Measurements from ENCODE around the gene WDR91.
"Not testable (repeated sequence)": the region's sequence is repeated elsewhere in the genome, so short reads cannot be mapped to it uniquely, and the experiment has no call there.

Gene WDR91

DNA sequence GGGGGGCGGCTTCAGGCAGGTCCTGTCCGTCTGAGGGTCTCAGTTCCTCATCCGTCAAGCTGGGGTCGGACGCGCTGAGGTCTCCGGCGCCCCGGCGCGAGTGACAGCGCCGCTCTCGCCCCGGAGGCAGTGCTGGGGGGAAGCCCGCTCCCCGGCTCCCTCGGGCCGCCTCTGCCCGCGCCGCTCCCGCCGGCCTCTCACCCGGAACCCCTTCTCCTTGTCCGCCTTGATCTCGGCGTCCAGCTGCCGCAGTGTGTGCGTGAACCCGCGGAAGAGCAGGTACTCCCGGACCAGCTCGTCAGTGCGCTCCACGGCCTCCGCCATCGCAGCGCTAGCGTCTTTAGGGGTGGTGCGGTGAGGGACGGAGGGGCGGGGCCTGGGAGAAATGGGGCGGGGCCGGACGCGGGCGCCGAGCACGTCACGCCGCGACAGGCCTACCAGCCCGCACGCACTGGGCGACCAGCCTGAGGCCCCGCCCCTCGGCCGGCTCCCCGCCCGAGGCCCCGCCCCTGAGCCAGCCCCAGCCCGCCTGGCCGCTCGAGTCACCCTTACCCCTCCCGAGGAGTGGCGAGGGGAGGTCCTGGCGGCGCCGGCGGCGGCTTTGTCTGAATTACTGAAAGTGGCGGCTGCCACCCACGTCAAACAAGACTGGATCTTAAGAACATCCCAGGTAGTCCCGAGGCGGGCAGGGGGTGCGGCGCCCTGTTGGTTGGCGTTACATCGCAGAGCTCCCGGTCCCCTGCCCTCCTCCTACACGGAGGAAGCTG lies at the start of gene WDR91:
TSS of gene WDR91 (minus strand) at position 348 of the 767 bp plus-strand sequence. CDS start at position 324, 24 bp downstream.
- peak; percentile 54 to 97 (median 94) for DNase-seq

DNA sequence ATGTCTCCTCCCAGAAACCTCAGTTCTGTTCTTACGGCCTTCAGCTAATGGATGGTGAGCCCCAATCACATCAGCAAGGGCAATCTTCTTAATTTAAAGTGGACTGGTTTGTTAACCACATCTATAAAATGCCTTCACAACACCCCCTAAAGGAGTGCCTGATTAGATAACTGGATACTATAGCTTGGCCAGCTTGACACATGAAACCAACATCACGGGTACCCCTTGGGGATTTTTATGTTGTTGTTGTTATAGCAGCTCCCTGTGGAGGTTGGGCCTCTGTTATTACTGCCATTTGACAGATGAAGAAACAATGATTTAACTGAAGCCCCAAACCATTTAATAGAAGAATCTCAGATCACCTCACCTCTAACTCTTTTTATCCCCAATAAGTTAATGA lies 49.1 kb upstream of the WDR91 start:
- no peak for DNase-seq

DNA sequence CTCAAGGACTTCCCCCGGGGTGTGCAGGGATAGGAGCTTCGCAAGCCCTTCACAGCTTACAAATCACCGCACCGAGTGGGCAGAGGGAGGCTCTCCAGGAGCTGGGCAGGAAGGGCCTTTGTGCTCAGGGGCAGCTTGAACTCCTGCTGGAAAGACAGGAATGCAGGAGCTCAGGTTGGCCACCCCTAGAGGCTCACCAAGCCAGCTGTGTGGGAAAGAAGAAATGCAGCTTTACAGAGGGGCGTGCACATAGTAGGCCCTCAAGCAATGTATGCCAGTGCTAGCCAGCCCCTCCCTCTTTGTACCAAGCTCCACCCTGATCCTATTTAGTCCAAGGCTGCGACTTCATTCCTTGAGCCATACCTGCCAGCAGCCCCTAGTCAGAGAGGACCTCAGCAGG lies 48.4 kb upstream of the WDR91 start:
- no peak for DNase-seq

GRCh38 chr7:135258585-135258984 lies 47.3 kb upstream of the WDR91 start:
- no peak for DNase-seq

- no peak for DNase-seq
These were observed 46.5 kb upstream of the WDR91 start for GRCh38 chr7:135257790-135258189.

DNA sequence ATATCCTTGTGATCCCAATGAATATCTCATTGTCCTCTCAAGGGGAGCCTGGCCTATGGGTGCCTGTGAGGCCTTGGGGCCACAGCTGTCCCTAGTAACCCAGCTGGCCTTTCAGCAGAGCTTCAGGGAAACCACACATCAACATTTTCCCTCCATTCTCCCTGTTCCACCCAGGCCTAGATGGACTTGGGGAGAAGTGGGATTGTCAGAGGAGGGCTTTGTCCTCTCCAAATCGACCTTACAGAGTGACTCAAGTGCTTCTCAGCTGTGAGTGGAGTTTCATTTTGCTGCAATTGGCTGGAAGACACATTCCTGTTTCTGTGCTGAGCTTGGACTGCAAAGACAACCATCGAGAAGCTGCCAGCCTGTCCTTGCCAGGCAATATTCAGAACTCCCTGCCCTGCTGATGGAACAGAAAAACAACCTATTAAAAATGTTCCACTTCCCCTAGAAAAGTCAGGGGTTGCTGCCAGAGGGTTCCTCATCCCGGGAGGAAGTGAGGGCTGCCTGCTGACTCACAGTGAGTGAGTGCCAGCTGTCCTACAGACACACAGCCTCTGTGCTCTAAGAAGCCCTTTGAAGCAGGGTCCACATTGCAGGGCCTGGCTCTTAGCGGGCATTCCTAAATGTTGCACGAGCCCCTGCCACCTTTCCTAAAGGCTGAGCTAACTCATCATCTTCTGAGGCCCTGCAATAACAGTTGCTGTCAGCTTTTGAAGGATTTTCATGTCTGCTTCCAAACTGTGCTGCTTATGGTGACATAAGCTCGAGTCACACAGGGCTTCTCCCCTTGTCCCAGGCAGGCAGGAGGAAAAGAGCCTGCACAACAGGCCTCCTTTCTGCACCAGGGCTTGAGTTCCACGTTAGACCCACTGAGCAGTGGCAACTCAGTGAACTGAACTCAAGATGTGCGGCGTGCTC lies 42.8 kb upstream of the WDR91 start:
- peak; percentile 2 to 90 (median 80) for DNase-seq

DNA sequence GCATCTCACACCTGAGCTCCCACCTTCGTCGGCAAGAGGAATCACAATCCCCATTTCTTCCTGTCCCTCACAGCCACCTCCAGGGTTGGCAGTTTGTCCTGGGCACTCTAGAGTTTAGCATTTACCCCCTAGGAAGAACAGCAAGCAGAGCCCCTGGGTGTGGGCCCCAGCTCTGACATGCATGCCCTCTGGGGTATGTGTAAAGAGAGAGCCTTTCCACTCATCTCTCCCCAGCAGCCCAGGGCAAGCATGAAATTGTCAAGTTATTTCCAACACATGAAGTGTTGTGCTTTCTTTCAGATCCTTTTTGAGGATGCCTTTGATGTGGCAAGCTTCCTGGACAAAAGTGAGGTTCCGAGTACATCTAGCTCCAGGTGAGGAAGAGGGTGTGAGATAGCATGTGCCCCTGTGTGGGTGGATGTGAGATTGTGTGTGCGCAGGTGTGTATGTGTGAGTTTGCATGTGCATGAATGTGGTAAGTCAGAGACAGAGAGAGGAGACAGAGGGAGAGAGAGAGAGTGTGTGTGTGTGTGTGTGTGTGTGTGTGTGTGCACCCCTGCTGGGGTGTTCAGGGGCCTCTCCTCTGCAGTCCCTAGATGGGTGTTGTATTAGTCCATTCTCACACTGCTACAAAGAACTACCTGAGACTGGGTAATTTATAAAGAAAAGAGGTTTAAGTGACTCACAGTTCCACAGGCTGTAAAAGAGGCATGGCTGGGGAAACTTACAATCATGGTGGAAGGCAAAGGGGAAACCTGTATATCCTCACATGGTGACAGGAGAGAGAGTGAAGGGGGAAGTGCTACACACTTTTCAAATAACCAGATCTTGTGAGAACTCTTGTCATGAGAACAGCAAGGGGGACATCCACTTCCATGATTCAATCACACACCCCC lies 40.4 kb upstream of the WDR91 start:
- DNase-seq: no peak

GRCh38 chr7:135248546-135248945 lies 37.2 kb upstream of the WDR91 start:
- no peak for DNase-seq

DNA sequence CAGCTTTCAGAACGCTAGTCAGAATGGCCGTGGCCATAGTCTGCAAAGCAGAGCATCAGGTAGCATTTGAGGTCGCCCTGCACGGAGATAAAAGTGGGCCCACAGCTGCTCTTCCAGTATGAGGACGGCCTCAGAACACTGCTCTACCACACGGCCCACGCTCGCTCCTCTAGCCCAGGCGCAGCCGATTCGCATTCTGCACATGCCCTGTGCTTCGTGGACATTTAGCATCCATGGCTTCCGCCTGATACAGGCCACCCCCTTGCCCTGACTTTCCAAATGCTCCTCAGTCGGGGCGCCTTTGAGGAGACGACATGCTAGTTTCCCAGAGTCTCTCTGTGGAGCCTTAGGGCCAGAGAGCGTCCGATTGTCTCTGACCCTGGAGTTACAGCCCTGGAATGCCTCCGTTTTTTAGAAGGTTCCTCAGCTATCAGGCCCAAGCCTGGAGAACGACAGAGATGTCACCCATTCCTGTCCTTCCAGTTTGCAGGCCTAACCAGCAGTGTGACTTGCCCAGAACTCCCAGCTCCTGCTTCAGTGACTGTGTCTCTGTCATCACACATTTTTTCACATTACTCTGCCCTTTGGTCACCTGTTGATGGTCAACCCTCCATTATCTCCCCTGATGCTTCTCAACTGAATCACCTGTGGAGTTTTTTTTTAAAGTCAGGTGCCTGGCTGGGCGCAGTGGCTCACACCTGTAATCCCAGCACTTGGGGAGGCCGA lies 36.6 kb upstream of the WDR91 start:
- DNase-seq: no peak

DNA sequence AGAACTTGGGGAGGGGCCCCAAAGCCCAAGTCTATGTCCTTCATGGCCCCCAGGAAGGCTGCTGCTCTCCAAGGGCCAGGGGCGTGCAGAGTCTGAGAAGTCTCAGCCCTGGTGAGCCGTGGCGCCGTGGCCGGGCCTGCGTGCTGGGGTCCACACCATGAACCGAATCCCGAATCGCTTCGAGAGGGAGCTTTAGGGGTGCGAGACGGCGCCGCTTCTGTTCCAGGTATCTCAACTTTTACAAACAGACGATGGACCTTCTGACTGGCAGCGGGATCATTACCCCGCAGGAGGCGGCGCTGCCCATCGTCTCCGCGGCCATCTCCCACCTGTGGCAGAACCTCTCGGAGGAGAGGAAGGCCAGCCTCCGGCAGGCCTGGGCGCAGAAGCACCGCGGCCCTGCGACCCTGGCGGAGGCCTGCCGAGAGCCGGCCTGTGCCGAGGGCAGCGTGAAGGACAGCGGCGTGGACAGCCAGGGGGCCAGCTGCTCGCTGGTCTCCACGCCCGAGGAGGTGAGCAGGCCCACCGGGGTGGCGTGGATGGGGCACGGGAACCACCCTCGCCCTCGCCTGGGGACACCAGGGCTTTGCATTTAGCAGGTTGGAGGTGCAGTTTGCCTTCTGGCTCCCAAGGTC lies 35.0 kb upstream of the WDR91 start:
- no peak for DNase-seq

DNA sequence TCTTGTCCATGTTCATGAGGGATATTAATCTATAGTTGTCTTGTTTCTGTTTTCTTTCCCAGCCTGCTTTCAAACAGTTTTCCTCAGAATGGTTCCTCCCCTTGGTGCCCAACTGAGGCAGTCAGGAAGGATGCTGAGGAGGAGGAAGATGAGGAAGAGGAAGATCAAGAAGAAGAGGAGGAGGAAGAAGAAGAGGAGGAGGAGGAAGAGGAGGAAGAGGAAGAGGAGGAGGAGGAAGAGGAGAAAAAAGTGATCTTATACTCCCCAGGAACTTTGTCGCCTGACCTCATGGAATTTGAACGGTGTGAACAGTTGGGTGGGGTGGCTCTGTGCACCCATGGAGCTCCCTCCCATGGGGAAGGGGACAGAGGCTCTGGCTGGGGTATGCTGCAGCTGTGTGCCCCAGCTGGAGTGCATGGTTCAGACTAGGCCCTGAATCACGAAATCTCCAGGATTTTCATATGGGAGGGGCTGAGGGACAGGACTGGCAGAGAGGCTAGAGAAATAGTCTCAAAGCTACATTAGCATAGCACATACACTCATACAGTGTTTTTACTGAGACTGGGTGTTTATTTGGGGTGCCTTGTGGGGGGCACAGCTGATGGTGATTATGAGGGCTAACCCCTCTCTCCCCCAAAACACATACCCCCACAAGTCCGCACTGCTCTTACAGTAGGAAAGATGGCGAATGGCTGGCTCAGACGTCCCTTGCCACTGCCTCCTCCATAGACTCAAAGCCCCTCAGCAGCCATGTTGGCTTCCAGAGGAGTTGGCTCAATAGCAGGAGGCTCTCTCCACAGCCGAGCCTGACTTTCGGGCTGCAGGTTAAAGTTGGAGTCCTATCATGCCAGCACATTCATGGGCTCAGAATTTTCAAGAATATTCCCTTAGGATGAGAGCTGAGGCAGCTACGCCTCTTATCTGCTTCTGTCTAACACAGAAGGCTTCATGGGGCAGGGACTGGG lies 34.2 kb upstream of the WDR91 start:
- no peak for DNase-seq

DNA sequence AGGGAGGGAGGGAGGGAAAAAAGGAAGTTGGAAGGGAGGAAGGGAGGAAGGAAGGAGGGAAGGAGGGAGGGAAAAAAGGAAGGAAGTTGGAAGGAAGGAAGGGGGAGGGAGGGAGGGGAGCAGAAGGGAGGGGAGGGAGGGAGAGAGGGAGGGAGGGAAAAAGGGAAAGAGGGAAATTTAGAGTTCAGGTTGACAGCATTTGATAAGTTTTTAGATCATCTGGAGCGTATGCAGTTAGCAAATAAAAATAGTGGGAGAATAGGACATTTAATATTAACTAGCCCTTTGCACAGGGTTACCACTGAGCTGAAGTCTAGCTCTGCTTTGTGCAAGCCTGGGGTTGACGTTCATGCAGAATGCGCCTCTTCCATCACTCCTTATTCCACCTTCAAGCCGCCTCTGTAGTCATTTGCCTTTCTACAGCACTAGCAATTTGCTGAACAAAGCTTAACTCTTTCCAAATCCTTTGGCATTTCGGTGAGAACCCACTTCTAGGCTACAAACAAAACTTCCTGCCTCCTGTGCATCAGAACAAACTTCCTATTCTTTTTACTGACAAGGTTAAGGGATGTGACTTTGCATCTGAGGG lies 30.9 kb upstream of the WDR91 start:
- no peak for DNase-seq

DNA sequence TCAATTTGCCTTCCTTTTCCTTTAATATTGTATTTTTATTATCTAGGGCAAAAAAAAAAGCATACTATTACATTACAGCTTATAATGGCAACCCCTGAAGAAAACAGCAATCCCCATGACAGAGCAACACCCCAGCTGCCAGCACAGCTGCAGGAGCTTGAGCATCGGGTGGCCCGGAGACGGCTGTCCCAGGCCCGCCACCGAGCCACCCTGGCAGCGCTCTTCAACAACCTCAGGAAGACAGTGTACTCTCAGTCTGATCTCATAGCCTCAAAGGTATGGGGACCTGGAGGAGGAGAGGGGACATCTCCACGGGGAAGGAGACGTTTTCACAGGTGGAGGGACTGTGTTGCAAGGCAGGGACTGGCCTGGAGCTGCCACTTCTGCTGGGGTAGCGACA lies 29.1 kb upstream of the WDR91 start:
- DNase-seq: no peak

GRCh38 chr7:135239263-135239662 lies 27.9 kb upstream of the WDR91 start:
- no peak for DNase-seq

GRCh38 chr7:135238112-135238744 lies 26.9 kb upstream of the WDR91 start:
- no peak for DNase-seq

- no peak for DNase-seq
These were observed 25.4 kb upstream of the WDR91 start for GRCh38 chr7:135236727-135237126.

GRCh38 chr7:135235841-135236240 lies 24.5 kb upstream of the WDR91 start:
- DNase-seq: no peak

GRCh38 chr7:135234727-135235126 lies 23.4 kb upstream of the WDR91 start:
- no peak for DNase-seq

- DNase-seq: not testable (repeated sequence)
These were observed 22.8 kb upstream of the WDR91 start for GRCh38 chr7:135234095-135234494.
